RWPE2 (cell line): ENCODE results near the gene MPRIP.
A peak's percentile ranks its signal among the peaks of the same experiment; 100 is the strongest.

Experiments used
- ATAC-seq: fragments of 200-7000 bp; cut with Tn5 transposase; 3 replicates; pipeline ENCODE4 v1.9.1; 2021; ENCODE audit warnings: low read depth
- DNase-seq: peaks from one replicate; pipeline ENCODE4 v3.0.0-alpha.2; 2020; ENCODE audit warnings: low spot score
- H3K27ac ChIP-seq: fragments of 450-650 bp; 2 replicates; pipeline ENCODE4 v1.5.1; 2017; ENCODE audit warnings: mild to moderate bottlenecking; ENCODE audit not compliant: poor library complexity, severe bottlenecking
- H3K27me3 ChIP-seq: fragments of 250-450 bp; sonication (Bioruptor Pico); 2 replicates; pipeline ENCODE4 v1.5.1; 2021; ENCODE audit warnings: mild to moderate bottlenecking, moderate library complexity; ENCODE audit not compliant: insufficient read depth, poor library complexity, severe bottlenecking
- H3K36me3 ChIP-seq: fragments of 250-450 bp; sonication (Bioruptor Pico); 2 replicates; pipeline ENCODE4 v1.5.1; 2020; ENCODE audit warnings: low read depth, mild to moderate bottlenecking, moderate library complexity
- H3K4me1 ChIP-seq: fragments of 250-450 bp; sonication (Bioruptor Pico); 2 replicates; pipeline ENCODE4 v1.5.1; 2021; ENCODE audit warnings: mild to moderate bottlenecking, moderate library complexity; ENCODE audit not compliant: insufficient read depth, poor library complexity, severe bottlenecking
- H3K4me3 ChIP-seq: fragments of 250-450 bp; sonication (Bioruptor Pico); 2 replicates; pipeline ENCODE4 v1.5.1; 2021; ENCODE audit warnings: mild to moderate bottlenecking, moderate library complexity; ENCODE audit not compliant: severe bottlenecking
- H3K9me3 ChIP-seq: fragments of 250-450 bp; sonication (Bioruptor Pico); 2 replicates; pipeline ENCODE4 v1.5.1; 2021; ENCODE audit warnings: mild to moderate bottlenecking, moderate library complexity; ENCODE audit not compliant: severe bottlenecking
- TF ChIP-seq, protein P1 (sequence below): fragments of 450-650 bp; IDR thresholded peaks from one replicate; pipeline ENCODE4 v1.5.1; 2017; ENCODE audit warnings: mild to moderate bottlenecking, moderate library complexity; ENCODE audit not compliant: poor library complexity, severe bottlenecking

Gene MPRIP

GRCh38 chr17:17127156-17127555 lies 84.9 kb downstream of the MPRIP start:
- no peaks in the 10 kb centered on the region for H3K27me3 ChIP-seq
- DNase-seq, result no peak
- no peak overlapping the region for H3K4me3 ChIP-seq
- no peak for ATAC-seq
- H3K36me3 ChIP-seq, result peaks cover 65% of the 10 kb centered on the region
- TF ChIP-seq, protein P1, sequence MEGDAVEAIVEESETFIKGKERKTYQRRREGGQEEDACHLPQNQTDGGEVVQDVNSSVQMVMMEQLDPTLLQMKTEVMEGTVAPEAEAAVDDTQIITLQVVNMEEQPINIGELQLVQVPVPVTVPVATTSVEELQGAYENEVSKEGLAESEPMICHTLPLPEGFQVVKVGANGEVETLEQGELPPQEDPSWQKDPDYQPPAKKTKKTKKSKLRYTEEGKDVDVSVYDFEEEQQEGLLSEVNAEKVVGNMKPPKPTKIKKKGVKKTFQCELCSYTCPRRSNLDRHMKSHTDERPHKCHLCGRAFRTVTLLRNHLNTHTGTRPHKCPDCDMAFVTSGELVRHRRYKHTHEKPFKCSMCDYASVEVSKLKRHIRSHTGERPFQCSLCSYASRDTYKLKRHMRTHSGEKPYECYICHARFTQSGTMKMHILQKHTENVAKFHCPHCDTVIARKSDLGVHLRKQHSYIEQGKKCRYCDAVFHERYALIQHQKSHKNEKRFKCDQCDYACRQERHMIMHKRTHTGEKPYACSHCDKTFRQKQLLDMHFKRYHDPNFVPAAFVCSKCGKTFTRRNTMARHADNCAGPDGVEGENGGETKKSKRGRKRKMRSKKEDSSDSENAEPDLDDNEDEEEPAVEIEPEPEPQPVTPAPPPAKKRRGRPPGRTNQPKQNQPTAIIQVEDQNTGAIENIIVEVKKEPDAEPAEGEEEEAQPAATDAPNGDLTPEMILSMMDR, result no peak
- no peaks in the 10 kb centered on the region for H3K9me3 ChIP-seq
- no peak overlapping the region for H3K27ac ChIP-seq
- no peaks in the 10 kb centered on the region for H3K4me1 ChIP-seq

GRCh38 chr17:17127730-17128291 lies 85.6 kb downstream of the MPRIP start:
- H3K27me3 ChIP-seq, result no peaks in the 10 kb centered on the region
- DNase-seq, result no peak
- H3K27ac ChIP-seq, result no peak overlapping the region
- H3K36me3 ChIP-seq, result peaks cover 72% of the 10 kb centered on the region
- H3K4me1 ChIP-seq, result no peaks in the 10 kb centered on the region
- H3K4me3 ChIP-seq, result no peak overlapping the region
- TF ChIP-seq, protein P1, result no peak
- no peaks in the 10 kb centered on the region for H3K9me3 ChIP-seq
- ATAC-seq, result no peak

GRCh38 chr17:17128476-17129075 lies 86.3 kb downstream of the MPRIP start:
- Histone ChIP-seq H3K4me3 (no peak overlapping the region), H3K27me3 (no peaks in the 10 kb centered on the region), H3K36me3 (peaks cover 80% of the 10 kb centered on the region), H3K27ac (no peak overlapping the region), H3K9me3 (no peaks in the 10 kb centered on the region), H3K4me1 (no peaks in the 10 kb centered on the region)
- TF ChIP-seq, protein P1, result no peak
- ATAC-seq (no peak), DNase-seq (no peak)

DNA sequence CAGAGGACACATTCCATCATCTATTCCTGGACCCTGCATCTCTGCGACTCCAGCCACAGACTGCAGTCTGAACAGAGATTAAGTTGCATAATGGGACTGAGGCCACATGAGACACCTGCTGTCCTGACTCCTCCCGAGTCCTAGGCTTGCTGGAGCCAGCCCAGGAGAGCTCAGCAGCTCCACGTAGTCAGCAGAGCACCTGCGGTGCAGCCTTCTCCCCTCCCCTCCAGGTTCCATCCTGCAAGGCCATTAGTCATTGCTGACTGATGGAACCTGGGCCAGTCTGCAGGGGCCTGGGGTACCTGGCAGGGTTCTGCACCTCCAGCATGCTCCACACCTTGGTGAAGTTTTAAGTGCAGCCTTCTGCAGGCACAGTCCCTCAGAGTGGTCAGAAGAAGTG lies 87.2 kb downstream of the MPRIP start:
- no peaks in the 10 kb centered on the region for H3K4me1 ChIP-seq
- peaks cover 82% of the 10 kb centered on the region for H3K36me3 ChIP-seq
- ATAC-seq (peak; percentile 52), DNase-seq (no peak)
- no peaks in the 10 kb centered on the region for H3K9me3 ChIP-seq
- TF ChIP-seq, protein P1, result no peak
- no peak overlapping the region for H3K27ac ChIP-seq
- H3K4me3 ChIP-seq, result no peak overlapping the region
- H3K27me3 ChIP-seq, result no peaks in the 10 kb centered on the region

- H3K27me3 ChIP-seq, result no peaks in the 10 kb centered on the region
- no peak overlapping the region for H3K27ac ChIP-seq
- DNase-seq (no peak), ATAC-seq (no peak)
- H3K9me3 ChIP-seq, result no peaks in the 10 kb centered on the region
- peaks cover 90% of the 10 kb centered on the region for H3K36me3 ChIP-seq
- no peak overlapping the region for H3K4me3 ChIP-seq
- TF ChIP-seq, protein P1, result no peak
- H3K4me1 ChIP-seq, result no peaks in the 10 kb centered on the region
Observed at GRCh38 chr17:17130077-17130844, 88.0 kb downstream of the MPRIP start.
